ENCODE data around the gene COP1. TPM values are rescaled to one million over a fixed set of nuclear protein-coding genes. Genes with fewer than 3 reads are reported as not detected.

COP1 gene
- total RNA-seq, 1 donor from 2014 or later = 72.2 TPM

DNA sequence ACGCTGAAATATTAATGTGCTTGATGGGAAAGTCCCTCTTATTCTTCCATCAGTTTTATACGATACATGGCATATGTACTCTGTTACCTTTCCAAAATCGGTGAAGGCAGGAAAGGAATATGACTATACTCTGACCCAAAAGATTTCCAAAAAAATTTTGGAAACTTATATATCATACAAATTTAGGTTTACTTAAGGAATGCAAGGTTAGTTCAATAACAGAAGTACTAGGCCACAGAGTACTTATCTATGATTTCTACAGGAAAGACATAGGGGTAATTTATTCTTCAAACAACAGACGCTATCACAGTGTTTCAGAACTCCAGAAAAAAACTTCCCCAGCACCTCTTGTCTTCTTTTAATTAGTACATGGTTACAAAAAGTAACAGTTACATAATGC lies 84.8 kb downstream of the COP1 start:
- TF ChIP-seq POLR2AphosphoS5 (IDR thresholded peaks at IDR 0.05; ENCODE audit: insufficient read depth in 1 of 2, low read depth in 1 of 2) (no peak), POLR2A (IDR thresholded peaks at IDR 0.05) (no peak)
- TF ChIP-seq, protein P1, sequence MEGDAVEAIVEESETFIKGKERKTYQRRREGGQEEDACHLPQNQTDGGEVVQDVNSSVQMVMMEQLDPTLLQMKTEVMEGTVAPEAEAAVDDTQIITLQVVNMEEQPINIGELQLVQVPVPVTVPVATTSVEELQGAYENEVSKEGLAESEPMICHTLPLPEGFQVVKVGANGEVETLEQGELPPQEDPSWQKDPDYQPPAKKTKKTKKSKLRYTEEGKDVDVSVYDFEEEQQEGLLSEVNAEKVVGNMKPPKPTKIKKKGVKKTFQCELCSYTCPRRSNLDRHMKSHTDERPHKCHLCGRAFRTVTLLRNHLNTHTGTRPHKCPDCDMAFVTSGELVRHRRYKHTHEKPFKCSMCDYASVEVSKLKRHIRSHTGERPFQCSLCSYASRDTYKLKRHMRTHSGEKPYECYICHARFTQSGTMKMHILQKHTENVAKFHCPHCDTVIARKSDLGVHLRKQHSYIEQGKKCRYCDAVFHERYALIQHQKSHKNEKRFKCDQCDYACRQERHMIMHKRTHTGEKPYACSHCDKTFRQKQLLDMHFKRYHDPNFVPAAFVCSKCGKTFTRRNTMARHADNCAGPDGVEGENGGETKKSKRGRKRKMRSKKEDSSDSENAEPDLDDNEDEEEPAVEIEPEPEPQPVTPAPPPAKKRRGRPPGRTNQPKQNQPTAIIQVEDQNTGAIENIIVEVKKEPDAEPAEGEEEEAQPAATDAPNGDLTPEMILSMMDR (IDR thresholded peaks at IDR 0.05) = no peak
- Histone ChIP-seq H3K9me3 (no peaks in the 10 kb centered on the region), H3K27ac (no peak overlapping the region), H3K27me3 (no peaks in the 10 kb centered on the region), H3K36me3 (no peaks in the 10 kb centered on the region), H3K4me1 (no peaks in the 10 kb centered on the region), H3K4me3 (no peak overlapping the region)
- no peak for DNase-seq (ENCODE audit: extremely low spot score in 2 of 2)
- intact Hi-C loops (cut with DNase I) = no loop called here

DNA sequence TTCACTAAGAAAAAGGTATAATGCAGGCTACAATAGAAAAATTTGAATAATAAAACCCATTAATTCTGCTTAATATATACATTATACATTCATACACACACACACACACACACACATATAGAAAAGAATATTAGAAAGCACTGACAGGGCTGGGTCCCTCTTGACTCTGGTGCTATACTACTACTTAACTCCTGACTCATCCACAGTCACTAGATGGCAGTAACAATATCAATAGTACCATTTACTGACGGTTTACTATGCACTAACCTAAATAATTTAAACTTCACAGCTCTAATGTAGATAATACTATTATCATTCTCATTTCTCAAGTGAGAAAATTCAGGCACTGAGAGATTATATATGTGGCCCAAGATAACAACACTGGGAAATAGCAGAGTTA lies 87.5 kb downstream of the COP1 start:
- peaks cover 0 to 8% of the 10 kb centered on the region in 2 donors for H3K36me3 ChIP-seq
- H3K27me3 ChIP-seq = no peaks in the 10 kb centered on the region
- intact Hi-C loops (cut with DNase I) = no loop called here
- no peak overlapping the region for H3K4me3 ChIP-seq
- H3K4me1 ChIP-seq = no peaks in the 10 kb centered on the region
- DNase-seq (ENCODE audit: extremely low spot score in 2 of 2) = no peak
- H3K9me3 ChIP-seq = no peaks in the 10 kb centered on the region
- TF ChIP-seq, protein P1 (IDR thresholded peaks at IDR 0.05) = no peak
- TF ChIP-seq POLR2A (IDR thresholded peaks at IDR 0.05) (no peak), POLR2AphosphoS5 (IDR thresholded peaks at IDR 0.05; ENCODE audit: insufficient read depth in 1 of 2, low read depth in 1 of 2) (no peak)
- H3K27ac ChIP-seq = no peak overlapping the region

DNA sequence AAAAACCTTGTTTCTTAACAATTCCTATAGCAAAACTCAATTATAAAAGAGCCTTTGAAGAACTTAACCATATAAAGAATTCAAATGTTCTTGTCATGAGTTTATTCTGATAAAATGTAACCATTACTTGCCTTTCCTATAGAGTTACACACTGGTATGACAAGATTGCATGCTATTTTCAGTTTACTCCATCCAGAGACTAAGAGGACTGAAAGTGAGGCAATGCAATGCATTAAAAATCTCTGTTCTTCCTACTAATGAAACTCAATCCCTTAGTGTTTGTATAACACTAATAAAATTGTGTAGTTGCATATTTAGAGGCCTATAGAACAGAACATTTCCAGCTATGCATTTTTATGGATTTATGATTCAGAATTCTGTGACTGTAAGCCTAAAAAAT lies 88.1 kb downstream of the COP1 start:
- no peaks in the 10 kb centered on the region for H3K9me3 ChIP-seq
- no peak for DNase-seq (ENCODE audit: extremely low spot score in 2 of 2)
- H3K36me3 ChIP-seq = peaks cover 0 to 8% of the 10 kb centered on the region in 2 donors
- no peaks in the 10 kb centered on the region for H3K27me3 ChIP-seq
- TF ChIP-seq, protein P1 (IDR thresholded peaks at IDR 0.05) = no peak
- no peak for TF ChIP-seq POLR2A (IDR thresholded peaks at IDR 0.05)
- no peak for TF ChIP-seq POLR2AphosphoS5 (IDR thresholded peaks at IDR 0.05; ENCODE audit: insufficient read depth in 1 of 2, low read depth in 1 of 2)
- no peaks in the 10 kb centered on the region for H3K4me1 ChIP-seq
- no peak overlapping the region for H3K27ac ChIP-seq
- no peak overlapping the region for H3K4me3 ChIP-seq
- intact Hi-C loops (cut with DNase I) = no loop called here

DNA sequence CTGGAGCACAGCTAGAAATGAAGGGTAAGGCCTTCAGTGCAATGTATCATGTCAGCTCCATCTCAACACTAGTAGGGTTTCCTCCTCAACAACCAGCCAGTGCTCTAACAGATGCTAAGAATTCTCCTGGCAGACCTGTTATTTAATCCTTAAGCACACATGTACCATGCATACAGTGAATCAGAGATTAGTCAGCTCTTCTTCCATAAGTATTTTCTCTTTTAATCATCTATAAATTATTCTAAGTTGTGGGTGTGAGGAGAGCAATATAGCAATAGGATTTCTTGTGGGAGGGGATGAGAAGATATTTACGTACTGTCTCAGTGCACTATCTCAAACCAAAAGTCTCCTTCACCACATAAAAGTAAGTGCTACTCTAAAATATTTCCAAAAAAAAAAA lies 95.3 kb downstream of the COP1 start:
- Histone ChIP-seq H3K9me3 (no peaks in the 10 kb centered on the region), H3K27me3 (no peaks in the 10 kb centered on the region), H3K27ac (no peak overlapping the region), H3K4me3 (no peak overlapping the region), H3K4me1 (no peaks in the 10 kb centered on the region), H3K36me3 (peaks cover 0 to 13% of the 10 kb centered on the region in 2 donors)
- TF ChIP-seq, protein P1 (IDR thresholded peaks at IDR 0.05) = no peak
- no peak for TF ChIP-seq POLR2A (IDR thresholded peaks at IDR 0.05)
- no peak for TF ChIP-seq POLR2AphosphoS5 (IDR thresholded peaks at IDR 0.05; ENCODE audit: insufficient read depth in 1 of 2, low read depth in 1 of 2)
- no peak for DNase-seq (ENCODE audit: extremely low spot score in 2 of 2)
- intact Hi-C loops (cut with DNase I) = no loop called here

DNA sequence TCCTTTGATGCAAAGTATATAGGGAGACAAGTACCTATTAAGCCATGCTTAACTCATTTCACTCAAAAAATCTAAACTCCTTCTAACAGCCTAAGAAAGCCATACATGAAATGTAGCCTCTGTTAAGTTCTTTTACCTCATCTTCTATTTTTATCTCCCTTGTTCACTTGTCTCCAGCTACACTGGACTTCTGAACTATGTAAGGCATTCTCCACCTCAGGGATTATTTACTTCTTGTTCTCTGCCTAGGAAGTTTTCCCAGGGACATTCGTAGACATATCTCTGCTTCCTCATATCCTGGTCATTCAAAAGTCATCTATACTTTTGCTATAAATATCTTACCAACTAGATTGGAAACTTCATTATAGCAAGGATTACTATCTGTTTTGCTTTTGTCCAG lies 96.9 kb downstream of the COP1 start:
- Histone ChIP-seq H3K9me3 (no peaks in the 10 kb centered on the region), H3K27ac (no peak overlapping the region), H3K27me3 (no peaks in the 10 kb centered on the region), H3K36me3 (peaks cover 0 to 23% of the 10 kb centered on the region in 2 donors), H3K4me1 (no peaks in the 10 kb centered on the region), H3K4me3 (no peak overlapping the region)
- no peak for TF ChIP-seq POLR2AphosphoS5 (IDR thresholded peaks at IDR 0.05; ENCODE audit: insufficient read depth in 1 of 2, low read depth in 1 of 2)
- TF ChIP-seq, protein P1 (IDR thresholded peaks at IDR 0.05) = no peak
- TF ChIP-seq POLR2A (IDR thresholded peaks at IDR 0.05) = no peak
- intact Hi-C loops (cut with DNase I) = no loop called here
- no peak for DNase-seq (ENCODE audit: extremely low spot score in 2 of 2)

Measured in vagina (tissue), 2 donors.